AG08396 (cell line): Measurements from ENCODE around the gene HABP2.

Experiments
- DNase-seq: peaks from one replicate; pipeline ENCODE4 v3.0.0; 2012; ENCODE audit warnings: low spot score, mixed read lengths

Gene HABP2

GRCh38 chr10:113631684-113632367 lies 79.0 kb downstream of the HABP2 start:
- no peak for DNase-seq
